HG03565 (cell line): ENCODE results near the gene DDX54.

Experiments used
- ATAC-seq: cut with Tn5 transposase; IDR thresholded peaks from one replicate; pipeline ENCODE4 v1.9.1; 2021; ENCODE audit warnings: mild to moderate bottlenecking, moderate library complexity; ENCODE audit not compliant: unreplicated experiment

Gene DDX54

GRCh38 chr12:113185180-113186032, at the start of gene DDX54, which contains the start of gene RITA1:
TSS of gene DDX54 (minus strand) at chr12:113185478. CDS start at chr12:113185451, 27 bp downstream.
TSS of gene RITA1 (plus strand) at chr12:113185721. CDS start at chr12:113186747, 1,026 bp downstream.
- peak; percentile 35 for ATAC-seq

- ATAC-seq = no peak
Measured at GRCh38 chr12:113234483-113234882, 49.2 kb upstream of the DDX54 start.

- no peak for ATAC-seq
Measured at GRCh38 chr12:113233967-113234366, 48.7 kb upstream of the DDX54 start.

GRCh38 chr12:113232840-113233585, 47.7 kb upstream of the DDX54 start:
- ATAC-seq = peak; percentile 36

- no peak for ATAC-seq
Measured at GRCh38 chr12:113232089-113232839, 47.0 kb upstream of the DDX54 start.

- ATAC-seq = no peak
Measured at GRCh38 chr12:113231235-113232088, 46.2 kb upstream of the DDX54 start.

- no peak for ATAC-seq
Measured at GRCh38 chr12:113230315-113231234, 45.3 kb upstream of the DDX54 start.

- no peak for ATAC-seq
Measured at GRCh38 chr12:113228394-113229028, 43.2 kb upstream of the DDX54 start.

GRCh38 chr12:113227686-113228391, 42.6 kb upstream of the DDX54 start:
- no peak for ATAC-seq

GRCh38 chr12:113226696-113227568, 41.7 kb upstream of the DDX54 start:
- ATAC-seq = no peak

- no peak for ATAC-seq
Measured at GRCh38 chr12:113224955-113225354, 39.7 kb upstream of the DDX54 start.

- no peak for ATAC-seq
Measured at GRCh38 chr12:113222730-113223531, 37.7 kb upstream of the DDX54 start.

- ATAC-seq = no peak
Measured at GRCh38 chr12:113221997-113222729, 36.9 kb upstream of the DDX54 start.

GRCh38 chr12:113221181-113221996, 36.1 kb upstream of the DDX54 start, which contains the start of gene TPCN1:
TSS of gene TPCN1 (plus strand) at chr12:113221464. CDS start at chr12:113226853, 5,389 bp downstream.
- peak; percentile 86 for ATAC-seq
